Tibial nerve (tissue), 4 donors: ENCODE results near the gene ZNRD2. TPM values are rescaled to one million over a fixed set of nuclear protein-coding genes. Genes with fewer than 3 reads are reported as not detected.
A peak's percentile ranks its signal among the peaks of the same experiment; 100 is the strongest.

ENCODE experiments used
- DNase-seq, 2 donors: peaks; one replicate each; pipeline ENCODE4 v3.0.0-alpha.2; 2019; ENCODE audit warnings: low spot score in 2 of 2
- H3K27ac ChIP-seq, 4 donors: fragments of 200-600 bp; sonication (generic) in 3 of 4; one replicate each; pipeline ENCODE4 v1.5.1; 2017 to 2019; ENCODE audit warnings: mild to moderate bottlenecking in 1 of 4
- H3K27me3 ChIP-seq, 2 donors: fragments of 200-600 bp; sonication (generic) in 1 of 2; one replicate each; pipeline versions ENCODE4 v1.5.1 to v1.6.0; 2017 to 2019
- H3K36me3 ChIP-seq, 3 donors: fragments of 200-600 bp; sonication (generic); one replicate each; pipeline ENCODE4 v1.5.1; 2018 to 2019
- H3K4me1 ChIP-seq, 4 donors: fragments of 200-600 bp; sonication (generic) in 3 of 4; one replicate each; pipeline ENCODE4 v1.5.1; 2017 to 2019
- H3K4me3 ChIP-seq, 4 donors: fragments of 200-600 bp; sonication (generic) in 3 of 4; one replicate each; pipeline ENCODE4 v1.5.1; 2017 to 2019; ENCODE audit warnings: mild to moderate bottlenecking in 1 of 4, moderate library complexity in 1 of 4
- H3K9me3 ChIP-seq, 4 donors: fragments of 200-600 bp; sonication (generic) in 3 of 4; one replicate each; pipeline ENCODE4 v1.5.1; 2017 to 2019
- EP300 ChIP-seq, 2 donors: sonication (generic); formaldehyde crosslinking; IDR thresholded peaks; one replicate each; pipeline ENCODE4 v1.6.1; 2017; ENCODE audit warnings: antibody characterized with exemption in 2 of 2, mild to moderate bottlenecking in 1 of 2
- POLR2A ChIP-seq, 2 donors: fragments of 450-650 bp; IDR thresholded peaks; one replicate each; pipeline ENCODE4 v1.6.1; 2017; ENCODE audit warnings: antibody characterized with exemption in 2 of 2, mild to moderate bottlenecking in 2 of 2, moderate library complexity in 2 of 2
- WGBS, 2 donors: methylation state at CpG; one replicate each; pipeline ENCODE4 v1.1.5; 2018; 5-methylcytosine and 5-hydroxymethylcytosine counted together
- total RNA-seq, 4 donors: library from RNA; depleted of rRNA; stranded (reverse); fragments of >200 nt; gene quantifications; one replicate each; pipeline ENCODE4 v1.1.0, GENCODE V29; 2016
- TF ChIP-seq, protein P1 (sequence below), 5 experiments: fragments of 200-600 bp in 3 of 5; fragments of 450-650 bp in 2 of 5; sonication (generic) in 3 of 5; IDR thresholded peaks; one replicate each; pipeline ENCODE4 v1.5.1; 2016 to 2019; ENCODE audit warnings: antibody characterized with exemption in 5 of 5, mild to moderate bottlenecking in 3 of 5, moderate library complexity in 2 of 5

Gene ZNRD2
- total RNA-seq, 4 donors from 2014 or later = 49.6 to 70.8 (median 56.5) TPM

DNA sequence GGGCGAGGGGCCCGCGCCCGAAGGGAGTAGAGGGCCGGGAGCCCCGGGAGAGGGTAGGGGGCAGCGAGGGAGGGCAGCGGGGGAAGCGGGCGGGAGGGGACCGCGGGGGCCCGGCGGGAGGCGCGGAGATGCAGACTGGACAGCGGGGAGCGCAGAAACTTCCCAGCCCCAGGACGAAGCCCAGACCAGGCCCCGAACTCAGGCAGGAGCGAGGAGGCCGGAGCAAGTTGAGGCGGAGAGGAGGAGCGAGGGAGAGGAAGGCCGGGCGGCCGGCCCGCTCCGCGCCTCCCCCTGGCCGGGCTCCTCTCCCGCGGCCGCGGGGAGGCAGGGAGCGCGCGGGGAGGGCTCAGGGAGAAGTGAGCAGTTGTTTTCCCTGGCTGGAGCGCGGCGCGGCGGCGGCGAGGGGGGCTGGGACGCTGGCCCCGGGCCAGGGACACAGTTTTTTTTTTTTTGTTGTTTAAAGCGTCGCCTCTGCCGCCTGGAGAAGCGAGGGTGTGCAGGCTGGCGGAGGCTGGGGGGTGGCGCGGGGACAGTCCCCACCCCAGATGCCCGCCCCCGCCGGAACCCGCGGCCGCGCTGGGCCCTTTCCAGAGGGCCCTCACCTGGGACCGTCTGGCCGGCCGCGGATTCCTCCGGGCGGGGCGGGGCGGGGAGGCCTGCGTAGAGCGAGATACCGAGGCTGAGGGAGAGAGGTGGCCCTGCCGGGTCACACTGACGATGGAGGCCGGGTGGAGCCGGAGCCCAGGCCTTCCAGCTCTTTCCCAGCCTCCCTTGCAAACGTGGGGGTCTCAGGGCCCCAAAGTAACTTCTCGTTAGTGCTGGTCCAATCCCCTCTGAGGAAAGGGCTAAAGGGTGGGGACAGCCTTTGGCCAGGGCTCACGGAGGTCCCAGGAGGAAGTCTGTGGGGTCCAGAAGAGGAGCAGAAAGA, 12.0 kb upstream of the ZNRD2 start, which contains the start of gene LTBP3:
Gene LTBP3 (minus strand): TSS at position 358 of the 928 bp plus-strand sequence. CDS start 400 bp downstream, outside the sequence.
- DNase-seq = peak; percentile 70 to 80
- TF ChIP-seq EP300 (IDR thresholded peaks at IDR 0.05) (peak; percentile 25 to 82), POLR2A (IDR thresholded peaks at IDR 0.05) (peak in 1 of 2 donors; percentile 39)
- TF ChIP-seq, protein P1, sequence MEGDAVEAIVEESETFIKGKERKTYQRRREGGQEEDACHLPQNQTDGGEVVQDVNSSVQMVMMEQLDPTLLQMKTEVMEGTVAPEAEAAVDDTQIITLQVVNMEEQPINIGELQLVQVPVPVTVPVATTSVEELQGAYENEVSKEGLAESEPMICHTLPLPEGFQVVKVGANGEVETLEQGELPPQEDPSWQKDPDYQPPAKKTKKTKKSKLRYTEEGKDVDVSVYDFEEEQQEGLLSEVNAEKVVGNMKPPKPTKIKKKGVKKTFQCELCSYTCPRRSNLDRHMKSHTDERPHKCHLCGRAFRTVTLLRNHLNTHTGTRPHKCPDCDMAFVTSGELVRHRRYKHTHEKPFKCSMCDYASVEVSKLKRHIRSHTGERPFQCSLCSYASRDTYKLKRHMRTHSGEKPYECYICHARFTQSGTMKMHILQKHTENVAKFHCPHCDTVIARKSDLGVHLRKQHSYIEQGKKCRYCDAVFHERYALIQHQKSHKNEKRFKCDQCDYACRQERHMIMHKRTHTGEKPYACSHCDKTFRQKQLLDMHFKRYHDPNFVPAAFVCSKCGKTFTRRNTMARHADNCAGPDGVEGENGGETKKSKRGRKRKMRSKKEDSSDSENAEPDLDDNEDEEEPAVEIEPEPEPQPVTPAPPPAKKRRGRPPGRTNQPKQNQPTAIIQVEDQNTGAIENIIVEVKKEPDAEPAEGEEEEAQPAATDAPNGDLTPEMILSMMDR (IDR thresholded peaks at IDR 0.05) = peak in 1 of 5 experiments; percentile 28
- Histone ChIP-seq H3K4me1 (peaks cover 0 to 72% (median 64%) of the 10 kb centered on the region in 4 donors), H3K9me3 (no peaks in the 10 kb centered on the region), H3K36me3 (peaks cover 0 to 10% (median 0%) of the 10 kb centered on the region in 3 donors), H3K27me3 (no peaks in the 10 kb centered on the region), H3K27ac (peak within 1 kb of the TSS; percentile 95 to 98 (median 98)), H3K4me3 (peak within 1 kb of the TSS; percentile 55 to 64 (median 60))
- whole genome bisulfite sequencing, 2 donors = 1% methylated on average over 68 of the region's 79 CpGs

- 16 to 27% methylated on average over 7 to 11 of the region's 19 CpGs for WGBS, 2 donors
- no peaks in the 10 kb centered on the region for H3K9me3 ChIP-seq
- peak overlapping the region; percentile 95 to 98 (median 98) for H3K27ac ChIP-seq
- peaks cover 0 to 64% (median 57%) of the 10 kb centered on the region in 4 donors for H3K4me1 ChIP-seq
- DNase-seq = no peak
- TF ChIP-seq, protein P1 (IDR thresholded peaks at IDR 0.05) = no peak
- peak in 1 of 2 donors; percentile 23 for TF ChIP-seq EP300 (IDR thresholded peaks at IDR 0.05)
- H3K4me3 ChIP-seq = peak overlapping the region; percentile 55 to 64 (median 60)
- peaks cover 0 to 2% (median 0%) of the 10 kb centered on the region in 3 donors for H3K36me3 ChIP-seq
- H3K27me3 ChIP-seq = no peaks in the 10 kb centered on the region
Observed at GRCh38 chr11:65558930-65559509, 11.3 kb upstream of the ZNRD2 start.

GRCh38 chr11:65559535-65559934, 10.7 kb upstream of the ZNRD2 start:
- DNase-seq = no peak
- Histone ChIP-seq H3K4me3 (no peak overlapping the region), H3K36me3 (no peaks in the 10 kb centered on the region), H3K27ac (peak overlapping the region; percentile 95 to 98 (median 98)), H3K4me1 (peaks cover 0 to 59% (median 53%) of the 10 kb centered on the region in 4 donors), H3K9me3 (no peaks in the 10 kb centered on the region), H3K27me3 (no peaks in the 10 kb centered on the region)
- TF ChIP-seq POLR2A (IDR thresholded peaks at IDR 0.05) = no peak
- TF ChIP-seq EP300 (IDR thresholded peaks at IDR 0.05) = no peak
- TF ChIP-seq, protein P1 (IDR thresholded peaks at IDR 0.05) = no peak
- WGBS, 2 donors = 63 to 65% methylated on average over 5 of the region's 5 CpGs

DNA sequence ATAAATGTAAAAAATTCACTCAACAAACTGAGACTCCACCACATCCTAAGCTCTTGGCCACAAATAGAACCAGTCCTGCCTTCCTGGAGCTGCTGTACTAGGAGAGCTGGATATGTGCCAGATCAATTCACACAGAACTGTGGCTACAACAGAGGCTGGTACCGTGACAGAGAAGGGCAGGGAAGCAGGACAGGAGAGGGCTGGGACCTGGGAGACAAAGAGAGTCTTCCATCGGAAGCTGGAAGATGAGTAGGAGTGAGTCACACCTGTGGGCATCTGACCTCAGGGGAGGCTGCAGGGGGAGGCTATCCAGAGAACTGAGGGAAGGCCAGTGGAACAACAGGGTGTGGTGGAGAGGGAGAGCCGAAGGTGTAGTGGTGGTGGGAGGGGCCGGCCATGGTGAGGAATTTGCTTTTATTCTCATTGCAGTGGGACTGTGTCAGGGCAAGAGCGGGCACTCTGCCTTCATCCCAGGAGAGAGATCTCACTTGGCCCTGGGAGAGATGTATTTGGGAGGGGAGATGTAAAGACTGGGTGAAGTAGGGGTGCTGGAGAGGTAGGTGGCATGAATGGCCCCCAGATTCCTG, 10.2 kb upstream of the ZNRD2 start:
- no peak for DNase-seq
- WGBS, 2 donors = 32 to 38% methylated on average over 5 of the region's 5 CpGs
- no peaks in the 10 kb centered on the region for H3K27me3 ChIP-seq
- H3K4me1 ChIP-seq = peaks cover 0 to 54% (median 49%) of the 10 kb centered on the region in 4 donors
- H3K36me3 ChIP-seq = no peaks in the 10 kb centered on the region
- no peak for TF ChIP-seq POLR2A (IDR thresholded peaks at IDR 0.05)
- TF ChIP-seq, protein P1 (IDR thresholded peaks at IDR 0.05) = no peak
- no peak for TF ChIP-seq EP300 (IDR thresholded peaks at IDR 0.05)
- no peak overlapping the region for H3K4me3 ChIP-seq
- no peaks in the 10 kb centered on the region for H3K9me3 ChIP-seq
- peak overlapping the region; percentile 95 to 98 (median 98) for H3K27ac ChIP-seq
